Psoas muscle (tissue), 8 donors: ENCODE measurements around the gene EN2. TPM values are rescaled to one million over a fixed set of nuclear protein-coding genes. Genes with fewer than 3 reads are reported as not detected.

Source experiments
- ATAC-seq, 4 donors: fragments of 200-7000 bp; cut with Tn5 transposase; one replicate each; pipeline ENCODE4 v1.9.1; 2020; ENCODE audit warnings: moderate library complexity in 3 of 4, mild to moderate bottlenecking in 2 of 4
- DNase-seq, 2 donors: peaks; one replicate each; pipeline ENCODE4 v3.0.0-alpha.2; 2020
- H3K27ac ChIP-seq: fragments of 200-600 bp; one replicate; pipeline ENCODE4 v1.8.0; 2022
- H3K27me3 ChIP-seq, 3 donors: fragments of 200-600 bp in 1 of 3; one replicate each; pipeline versions ENCODE4 v1.6.1 to v1.8.0; 2013 to 2022; ENCODE audit warnings: low read length in 2 of 3, mild to moderate bottlenecking in 2 of 3, moderate library complexity in 1 of 3; ENCODE audit not compliant: insufficient read depth in 3 of 3
- H3K36me3 ChIP-seq, 2 donors: fragments of 200-600 bp in 1 of 2; one replicate each; pipeline versions ENCODE4 v1.6.1 to v1.8.0; 2013 to 2022; ENCODE audit warnings: low read depth in 1 of 2, mild to moderate bottlenecking in 1 of 2, moderate library complexity in 1 of 2; ENCODE audit not compliant: insufficient read depth in 1 of 2
- H3K4me1 ChIP-seq: fragments of 200-600 bp; one replicate; pipeline ENCODE4 v1.8.0; 2022
- H3K4me3 ChIP-seq: fragments of 200-600 bp; one replicate; pipeline ENCODE4 v1.8.0; 2022; ENCODE audit warnings: mild to moderate bottlenecking
- H3K9me3 ChIP-seq: fragments of 200-600 bp; one replicate; pipeline ENCODE4 v1.8.0; 2022
- CTCF ChIP-seq: fragments of 200-600 bp; IDR thresholded peaks from one replicate; pipeline ENCODE4 v1.8.0; 2022; ENCODE audit warnings: antibody characterized with exemption
- WGBS, 3 donors: extraction: QIAGEN DNeasy Blood & Tissue Kit; methylation state at CpG; one replicate each; pipeline versions ENCODE4 v1.1.6 to v1.1.7; 2013; 5-methylcytosine and 5-hydroxymethylcytosine counted together
- intact Hi-C, 2 donors: fragments of 100-400 bp; cut with DNase I; formaldehyde crosslinking; loops; one replicate each; pipeline versions ENCODE4 v1.11.0 to v1.14.2; 2022
- polyA plus RNA-seq, 3 donors: library from polyadenylated mRNA; stranded (reverse); fragments of 200-250 nt; gene quantifications; one replicate each; pipeline ENCODE4 v1.2.3, GENCODE V29; 2013
- total RNA-seq, 4 donors: library from RNA; stranded (reverse); fragmentation: NEBNext Ultra II Directional in 2 of 4; extraction: Animal tissue kit (Norgen Biotek cat#: 25700) in 2 of 4; gene quantifications; one replicate each; pipeline versions ENCODE4 v1.2.1 to v1.2.4, GENCODE V29; 2021 to 2023
- donor health status: healthy with polysubstance abuse.
- donor health status: DM: no; HTN: no; CAD: no; lungs with moderate emphysema.
- donor health status: Bipolar disorder and iron deficiency.
- donor health status: healthy.
- donor health status: DM: yes; HTN: yes; CAD: no.
- donor health status: DM: no; HTN: no; CAD: no.
- donor health status: DM: no; HTN: no; CAD: no.
- donor health status: DM: yes; HTN: yes; CAD: no.

Gene EN2
- total and polyA plus RNA-seq, 7 donors, result 0.13 to 1.3 (median 0.36) TPM

DNA sequence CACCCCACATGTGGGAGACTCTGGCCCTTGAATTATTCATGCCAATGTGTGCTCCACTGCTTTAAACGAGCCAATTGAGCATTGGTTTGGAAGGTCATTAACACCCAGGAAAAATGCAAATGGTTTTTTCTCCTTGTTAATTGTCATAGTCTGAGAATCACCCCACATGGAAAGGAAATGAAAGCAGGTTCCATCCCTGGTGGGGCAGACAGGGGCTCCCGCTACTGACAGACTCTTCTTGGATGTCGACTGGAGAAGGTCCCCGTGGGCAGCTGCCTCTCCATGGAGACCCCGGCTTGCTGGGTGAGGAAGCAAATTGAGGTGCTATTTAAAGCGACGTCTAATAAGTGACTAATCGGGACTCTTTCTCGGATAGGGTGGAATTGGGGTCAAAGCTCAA, 32.0 kb upstream of the EN2 start:
- Histone ChIP-seq H3K4me3 (no peak overlapping the region), H3K27ac (no peak overlapping the region), H3K9me3 (no peaks in the 10 kb centered on the region), H3K36me3 (no peaks in the 10 kb centered on the region), H3K27me3 (peaks cover 0 to 57% (median 19%) of the 10 kb centered on the region in 3 donors), H3K4me1 (no peaks in the 10 kb centered on the region)
- intact Hi-C loops, result no loop called here
- 65 to 71% (median 69%) methylated on average over 9 of the region's 9 CpGs for WGBS, 3 donors
- ATAC-seq (no peak), DNase-seq (no peak)
- no peak for TF ChIP-seq CTCF

- Histone ChIP-seq H3K4me3 (no peak overlapping the region), H3K27me3 (peaks cover 0 to 60% (median 15%) of the 10 kb centered on the region in 3 donors), H3K9me3 (no peaks in the 10 kb centered on the region), H3K27ac (no peak overlapping the region), H3K4me1 (no peaks in the 10 kb centered on the region), H3K36me3 (no peaks in the 10 kb centered on the region)
- intact Hi-C loops, result no loop called here
- 67 to 72% (median 68%) methylated on average over 19 to 20 of the region's 20 CpGs for WGBS, 3 donors
- TF ChIP-seq CTCF, result no peak
- DNase-seq (no peak), ATAC-seq (no peak)
Observed at GRCh38 chr7:155426543-155427410, 31.2 kb upstream of the EN2 start.

DNA sequence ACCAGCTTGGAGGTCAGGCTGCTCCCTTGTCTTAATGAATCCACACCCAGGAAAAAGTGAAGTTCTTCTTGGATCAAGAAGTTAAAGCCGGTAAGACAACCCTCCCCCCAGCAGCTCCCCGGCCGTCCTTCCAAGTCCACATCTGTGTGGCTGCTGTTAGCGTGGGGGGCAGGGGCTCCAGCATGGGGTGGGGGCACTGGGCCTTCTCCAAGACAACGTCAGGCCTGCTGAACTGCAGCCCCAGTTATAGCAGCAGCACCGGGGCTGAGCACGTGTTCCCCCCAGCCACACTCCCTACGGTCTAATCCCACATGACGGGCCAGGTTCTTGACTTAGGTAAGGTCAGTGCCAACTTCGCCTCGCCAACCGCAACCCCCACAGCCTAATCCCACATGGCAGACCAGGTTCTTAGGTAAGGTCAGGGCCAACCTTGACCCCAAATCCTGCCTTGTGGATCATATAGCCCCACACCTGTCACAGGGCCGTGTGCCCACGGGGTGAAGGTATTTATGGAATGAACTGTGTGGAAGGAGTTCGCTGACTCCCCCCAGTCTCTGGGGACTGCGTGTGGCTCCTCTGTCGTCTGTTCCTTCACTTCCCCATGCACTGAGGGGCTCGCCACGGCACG, 30.4 kb upstream of the EN2 start:
- Histone ChIP-seq H3K27me3 (peaks cover 0 to 66% (median 17%) of the 10 kb centered on the region in 3 donors), H3K36me3 (no peaks in the 10 kb centered on the region), H3K4me3 (no peak overlapping the region), H3K9me3 (no peaks in the 10 kb centered on the region), H3K4me1 (no peaks in the 10 kb centered on the region), H3K27ac (no peak overlapping the region)
- ATAC-seq, result no peak
- DNase-seq, result no peak
- WGBS, 3 donors, result 47 to 51% (median 48%) methylated on average over 20 of the region's 20 CpGs
- intact Hi-C loops, result no loop called here
- TF ChIP-seq CTCF, result no peak

DNA sequence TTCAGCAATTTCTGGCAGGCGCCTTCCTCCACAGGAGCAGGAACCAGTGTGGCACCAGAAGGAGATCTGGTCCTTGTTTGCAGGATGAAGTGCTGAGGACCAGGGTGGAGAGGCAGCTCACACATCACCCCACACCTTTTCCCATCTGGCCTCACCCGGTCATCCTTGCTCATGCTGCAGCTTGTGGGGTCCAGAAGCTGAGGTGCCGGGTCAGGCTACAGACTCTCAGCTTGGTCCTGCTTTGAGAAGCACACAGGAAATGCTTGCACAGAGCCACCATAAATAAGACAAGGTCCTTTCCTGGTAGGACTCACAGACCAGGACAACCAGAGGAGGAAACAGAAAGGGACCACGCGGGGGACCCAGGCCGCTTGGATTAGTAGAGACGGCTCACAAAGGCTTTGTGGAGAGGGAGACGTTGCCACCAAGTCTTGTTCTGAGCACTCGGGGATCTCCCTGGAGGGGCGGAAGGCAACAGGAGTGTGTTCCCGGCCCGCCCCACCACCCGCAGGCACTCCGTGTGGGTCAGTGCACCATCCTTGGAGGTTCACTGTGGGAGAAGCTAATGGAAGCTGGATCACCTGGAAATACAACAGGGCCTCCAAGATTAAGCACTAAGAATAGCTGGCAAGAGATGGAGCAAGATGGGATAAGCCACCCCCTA, 29.6 kb upstream of the EN2 start:
- WGBS, 3 donors, result 80 to 87% (median 83%) methylated on average over 11 to 14 of the region's 14 CpGs
- ATAC-seq, result no peak
- no peak overlapping the region for H3K27ac ChIP-seq
- DNase-seq, result no peak
- intact Hi-C loops, result no loop called here
- peaks cover 0 to 66% (median 19%) of the 10 kb centered on the region in 3 donors for H3K27me3 ChIP-seq
- no peaks in the 10 kb centered on the region for H3K9me3 ChIP-seq
- H3K36me3 ChIP-seq, result no peaks in the 10 kb centered on the region
- H3K4me3 ChIP-seq, result no peak overlapping the region
- no peak for TF ChIP-seq CTCF
- no peaks in the 10 kb centered on the region for H3K4me1 ChIP-seq
